RPMI8226 (cell line): Measurements from ENCODE around the gene GALK2.
"Not testable (repeated sequence)": the region's sequence is repeated elsewhere in the genome, so short reads cannot be mapped to it uniquely, and the experiment has no call there.

ENCODE experiments used
- DNase-seq: peaks from one replicate; pipeline ENCODE4 v3.0.0-alpha.2; 2015

Gene GALK2

GRCh38 chr15:49225572-49226281, 55.7 kb downstream of the GALK2 start:
- peak; percentile 10 for DNase-seq

DNA sequence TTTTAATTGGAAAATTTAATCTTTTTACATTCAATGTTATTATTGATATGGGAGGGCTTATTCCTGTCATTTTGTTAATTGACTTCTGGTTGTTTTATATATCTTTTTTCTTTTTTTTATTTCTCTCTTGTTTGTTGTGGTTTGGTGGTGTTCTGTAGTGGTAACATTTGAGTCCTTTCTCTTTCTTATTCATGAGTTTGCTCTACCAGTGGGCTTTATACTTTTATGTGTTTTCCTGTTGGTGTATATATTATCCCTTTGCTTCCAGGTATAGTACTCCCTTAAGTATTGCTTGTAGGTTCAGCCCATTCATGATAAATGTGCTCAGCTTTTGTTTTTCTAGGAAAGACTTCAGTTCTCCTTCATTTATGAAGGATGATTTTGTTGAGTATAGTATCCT, 57.6 kb downstream of the GALK2 start:
- no peak for DNase-seq

DNA sequence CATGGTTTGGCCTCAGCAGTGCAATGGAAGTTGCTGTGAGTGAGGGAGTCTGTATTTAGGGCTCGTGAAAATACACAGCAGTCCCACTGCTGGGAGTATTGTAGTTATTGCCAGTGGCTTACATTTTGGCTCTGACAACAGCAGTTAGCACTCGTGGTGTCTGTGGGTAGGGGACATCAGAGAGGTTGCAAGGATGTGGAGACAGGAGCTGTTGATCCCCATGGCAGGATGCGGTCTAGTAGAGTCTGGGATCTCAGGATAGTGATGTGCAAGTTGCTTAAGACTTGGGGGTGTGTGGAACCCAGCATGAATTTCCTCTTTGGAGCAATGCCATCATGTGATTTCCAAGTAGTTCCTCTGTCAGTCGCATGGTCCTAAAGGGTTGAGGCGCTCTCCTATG, 59.9 kb downstream of the GALK2 start:
- no peak for DNase-seq

- peak; percentile 38 for DNase-seq
Measured at GRCh38 chr15:49232236-49232806, 62.3 kb downstream of the GALK2 start.

DNA sequence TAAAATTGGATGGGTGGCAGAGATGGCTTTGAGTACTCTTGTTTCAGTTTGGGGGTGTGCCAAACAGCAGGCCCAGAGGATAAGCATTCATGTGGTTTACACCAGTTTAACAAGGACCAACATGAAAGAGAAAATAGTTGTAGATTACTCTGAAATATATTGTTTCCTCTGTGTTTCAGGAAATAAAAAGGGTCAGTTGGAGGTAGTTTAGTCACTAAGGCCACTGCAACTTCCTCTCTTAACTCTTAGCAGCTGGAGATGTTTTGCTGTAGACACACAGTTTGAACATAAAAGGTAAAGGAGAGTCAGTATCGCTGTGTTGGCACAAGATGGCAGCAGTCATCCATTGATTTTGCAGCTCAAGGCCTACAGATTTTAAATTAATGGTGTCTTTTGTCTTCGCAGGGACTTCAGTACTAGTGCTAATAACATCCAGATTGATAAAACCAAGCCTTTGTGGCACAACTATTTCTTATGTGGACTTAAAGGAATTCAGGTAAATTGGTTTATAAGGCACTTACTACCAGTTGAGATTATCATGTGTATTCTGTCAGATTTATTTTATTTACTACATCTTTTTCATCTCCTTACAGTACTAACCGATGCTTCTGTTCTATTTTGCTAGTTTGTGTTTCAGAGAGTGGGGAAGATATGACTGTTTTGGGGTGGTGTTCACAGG, 65.5 kb downstream of the GALK2 start:
- peak; percentile 69 for DNase-seq

GRCh38 chr15:49236869-49237268, 66.8 kb downstream of the GALK2 start:
- no peak for DNase-seq

- DNase-seq = no peak
Measured at GRCh38 chr15:49238342-49238741, 68.3 kb downstream of the GALK2 start.

DNA sequence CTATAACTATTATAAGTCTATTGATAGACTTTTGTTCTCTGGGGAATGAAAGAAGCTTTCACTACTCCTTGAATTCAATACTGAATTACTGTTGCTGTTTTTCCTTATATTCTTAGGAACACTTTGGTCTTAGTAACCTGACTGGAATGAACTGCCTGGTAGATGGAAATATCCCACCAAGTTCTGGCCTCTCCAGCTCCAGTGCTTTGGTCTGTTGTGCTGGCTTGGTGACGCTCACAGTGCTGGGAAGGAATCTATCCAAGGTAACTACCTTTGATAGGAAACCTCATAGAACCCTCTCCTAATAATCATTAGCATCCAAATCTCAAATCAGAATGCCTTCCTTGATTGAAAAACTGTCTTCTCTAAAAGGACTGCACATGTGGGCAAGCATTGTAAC, 69.1 kb downstream of the GALK2 start:
- no peak for DNase-seq

- DNase-seq = no peak
Measured at GRCh38 chr15:49242820-49243219, 72.8 kb downstream of the GALK2 start.

DNA sequence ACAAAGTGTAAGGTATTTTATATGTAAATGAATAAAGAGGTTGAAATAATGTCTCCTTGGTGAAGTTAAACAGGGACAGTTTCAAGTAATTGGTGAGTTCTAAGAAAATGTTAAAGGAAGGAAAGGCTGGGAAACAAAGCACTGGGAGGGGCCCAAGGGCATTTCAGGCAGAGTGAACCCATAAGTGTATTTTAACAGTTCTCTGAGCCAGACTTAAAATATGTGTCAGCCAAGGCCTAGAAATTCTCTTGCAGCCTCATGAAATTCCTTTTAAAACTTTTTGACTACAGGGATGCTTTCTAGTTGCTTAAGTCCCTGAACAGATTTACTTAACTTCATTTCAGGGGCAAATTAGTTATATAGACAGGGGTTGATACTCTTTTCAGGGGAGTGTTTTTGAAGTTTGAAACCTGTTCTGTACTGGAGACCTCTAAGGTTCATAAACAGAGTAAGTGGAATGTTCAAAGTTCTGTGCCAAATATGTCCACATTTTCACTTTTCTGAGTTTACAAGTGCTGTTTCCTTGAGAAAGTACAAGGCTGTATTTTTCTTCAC, 77.6 kb downstream of the GALK2 start:
- no peak for DNase-seq

GRCh38 chr15:49248291-49248690, 78.2 kb downstream of the GALK2 start:
- no peak for DNase-seq

- no peak for DNase-seq
Measured at GRCh38 chr15:49255966-49256759, 86.1 kb downstream of the GALK2 start.

GRCh38 chr15:49265117-49265516, 95.1 kb downstream of the GALK2 start:
- DNase-seq = not testable (repeated sequence)

GRCh38 chr15:49265911-49266310, 95.9 kb downstream of the GALK2 start:
- DNase-seq = no peak

DNA sequence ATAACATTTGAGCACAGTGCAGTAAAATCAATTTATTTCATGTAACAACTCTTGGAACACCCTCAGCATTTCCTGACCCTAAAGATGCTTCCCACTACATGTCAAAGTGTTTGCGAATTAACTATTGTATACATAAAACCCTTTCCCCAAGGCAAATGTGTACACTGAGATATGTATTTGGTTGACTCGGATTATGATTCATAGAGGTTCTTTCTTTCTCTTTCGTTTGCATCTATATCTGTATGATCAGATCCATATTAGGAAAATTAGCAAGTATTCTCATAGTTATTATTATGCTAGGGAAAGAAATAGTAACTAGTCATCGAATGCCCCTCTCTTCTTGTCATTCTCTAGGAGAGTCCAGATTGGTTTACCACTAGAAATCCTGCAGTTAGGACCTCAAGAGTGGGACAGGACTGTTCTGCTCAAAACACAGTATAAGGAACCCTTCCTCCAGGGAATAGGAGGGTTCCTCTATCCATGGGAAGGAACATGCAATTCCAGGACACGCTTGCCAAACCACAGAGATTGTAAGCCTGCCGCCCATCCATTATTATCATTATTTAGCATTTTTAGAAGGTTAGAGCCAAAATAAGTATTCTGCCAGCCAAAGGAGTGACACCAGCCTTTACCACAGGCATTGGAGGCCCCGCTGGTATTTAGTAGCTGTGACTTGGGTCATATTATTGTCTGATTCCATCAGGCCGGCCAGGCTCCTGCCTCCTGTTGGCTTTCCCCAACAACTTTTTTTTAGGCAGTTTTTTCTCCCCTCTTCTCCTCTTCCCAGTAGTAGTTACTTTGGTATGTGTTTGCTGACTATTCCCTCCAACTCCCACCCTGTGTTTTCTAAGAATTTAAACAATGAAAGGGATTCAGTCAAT, 100.7 kb downstream of the GALK2 start:
- no peak for DNase-seq

DNA sequence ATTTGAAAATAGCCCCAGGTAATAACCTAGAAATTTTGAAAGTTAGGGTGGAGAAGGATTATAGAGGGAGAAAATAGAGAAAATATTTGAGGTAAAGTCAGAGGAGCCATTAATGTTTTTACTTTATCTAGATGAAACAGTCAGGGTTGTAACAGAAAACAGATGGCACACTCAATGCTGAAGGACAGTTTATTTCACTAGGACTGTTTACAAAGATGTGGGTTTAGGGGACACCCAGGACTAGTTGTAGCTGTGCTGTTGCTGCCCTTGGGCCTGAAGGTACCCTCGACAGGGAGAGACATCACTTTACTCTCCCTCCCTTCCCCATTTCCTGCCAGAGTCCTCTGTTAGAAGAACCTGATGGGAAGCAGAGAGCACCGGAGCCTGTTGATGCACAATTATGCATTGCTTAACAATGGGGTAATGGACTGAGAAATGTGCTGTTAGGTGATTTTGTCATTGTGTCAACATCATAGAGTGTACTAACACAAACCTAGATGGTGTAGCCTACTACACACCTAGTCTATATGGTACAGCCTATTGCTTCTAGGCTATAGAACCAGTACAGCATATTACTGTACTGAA, 103.8 kb downstream of the GALK2 start:
- no peak for DNase-seq

- no peak for DNase-seq
Measured at GRCh38 chr15:49278751-49279150, 108.7 kb downstream of the GALK2 start.

DNA sequence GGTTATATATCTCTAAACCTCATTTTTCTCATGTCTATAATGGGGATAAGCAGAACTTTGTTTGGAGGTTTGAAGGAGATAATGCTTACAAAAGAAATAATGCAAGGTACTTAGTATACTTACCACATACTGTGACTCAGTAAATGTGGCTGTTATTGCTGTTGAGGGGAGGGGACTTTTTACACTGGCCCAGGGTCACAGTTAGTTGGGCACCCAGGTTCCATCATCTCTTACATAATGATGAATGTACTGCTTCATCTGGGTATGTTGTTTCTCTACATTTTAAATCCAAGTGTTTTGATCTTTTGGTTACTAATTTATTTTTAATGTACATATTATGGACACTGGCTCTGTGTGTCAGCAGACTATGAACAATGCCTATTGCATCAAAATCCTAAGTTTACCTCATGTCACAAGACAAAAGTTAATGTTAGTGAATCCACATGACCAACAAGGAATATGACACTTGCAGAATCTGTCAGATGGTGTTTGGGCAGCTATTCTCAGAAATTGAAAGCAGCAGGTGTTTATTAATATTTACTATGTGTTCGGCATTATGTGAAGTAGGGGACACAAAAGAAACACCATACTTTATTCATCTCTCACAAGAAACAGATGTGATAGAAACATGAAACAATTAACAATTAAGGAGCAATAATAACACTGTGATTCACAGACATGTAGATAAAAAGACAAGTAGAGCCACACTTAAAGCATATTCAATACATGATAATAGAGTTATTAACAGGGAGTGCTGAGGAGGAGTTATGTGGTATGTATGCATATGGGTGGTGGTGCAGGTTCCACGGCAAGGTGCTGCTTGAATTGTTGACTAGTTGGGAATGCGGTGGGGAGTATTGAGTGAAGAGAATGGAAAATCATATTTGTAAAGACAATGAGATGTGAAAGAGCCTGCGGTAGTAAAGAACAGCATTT, 109.7 kb downstream of the GALK2 start:
- DNase-seq = no peak

DNA sequence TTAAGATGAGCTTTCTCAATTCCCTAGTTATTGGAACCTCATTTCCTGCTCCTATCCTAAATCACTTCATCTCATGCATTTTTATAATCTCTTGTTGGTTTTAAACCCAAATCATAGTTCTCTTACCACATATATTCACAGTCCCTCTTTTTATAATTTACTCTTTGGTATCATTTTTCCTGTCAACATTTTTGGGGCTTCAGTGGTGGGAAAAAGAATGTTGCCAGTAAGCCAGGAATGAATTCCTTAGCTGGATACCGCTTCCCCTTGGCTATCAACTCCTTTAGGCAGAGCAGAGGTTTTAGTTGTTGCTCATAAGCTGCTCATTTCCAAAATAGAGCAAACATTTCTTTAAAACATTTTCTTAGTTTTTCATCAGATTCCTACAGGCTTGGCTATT, 112.3 kb downstream of the GALK2 start:
- no peak for DNase-seq

DNA sequence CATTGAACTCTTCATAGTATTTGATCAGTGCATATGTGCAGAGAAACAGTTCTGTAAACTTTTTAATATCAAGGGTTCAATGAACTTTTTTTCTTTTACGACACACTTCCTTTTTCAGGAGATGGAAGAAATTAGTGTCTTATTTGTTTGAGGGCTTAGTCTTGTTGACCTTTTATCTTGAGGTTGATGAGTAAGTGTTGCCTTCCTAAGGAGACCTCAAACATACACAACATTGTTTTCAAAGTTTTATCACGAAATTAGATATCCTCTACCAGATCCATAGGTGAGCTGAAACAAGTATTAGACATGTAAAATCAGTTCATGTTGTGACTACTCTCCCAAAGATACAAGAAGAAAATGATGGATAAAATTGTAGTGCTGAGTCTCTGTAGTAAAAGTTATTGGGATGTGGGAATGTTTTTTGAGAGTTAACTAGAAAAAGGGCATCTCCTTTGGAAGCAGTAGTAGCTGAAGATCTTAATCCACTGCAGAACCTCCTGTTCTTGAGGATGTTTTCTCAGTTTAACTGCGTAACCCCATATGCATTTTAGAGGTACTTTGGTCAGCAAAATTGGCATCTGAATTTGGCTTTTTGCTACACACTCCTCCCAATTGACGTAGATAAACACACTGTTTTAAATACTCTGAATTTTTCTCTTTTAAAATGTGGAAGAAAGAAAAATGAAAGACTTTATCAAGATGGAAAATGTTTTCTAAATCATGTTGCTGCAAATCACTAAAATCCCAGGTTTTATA, 116.8 kb downstream of the GALK2 start:
- DNase-seq = no peak
